ENCODE data around the gene EZH1.

GRCh38 chr17:42687707-42688320, 57.0 kb downstream of the EZH1 start:
- TF ChIP-seq POLR2A (IDR thresholded peaks at IDR 0.05; ENCODE audit: low read depth, low read length): no peak
- TF ChIP-seq POLR2AphosphoS5 (IDR thresholded peaks at IDR 0.05; ENCODE audit: low read depth, low read length): no peak

Measured in GM12892 (cell line).